ENCODE results near the gene EIF3B.

DNA sequence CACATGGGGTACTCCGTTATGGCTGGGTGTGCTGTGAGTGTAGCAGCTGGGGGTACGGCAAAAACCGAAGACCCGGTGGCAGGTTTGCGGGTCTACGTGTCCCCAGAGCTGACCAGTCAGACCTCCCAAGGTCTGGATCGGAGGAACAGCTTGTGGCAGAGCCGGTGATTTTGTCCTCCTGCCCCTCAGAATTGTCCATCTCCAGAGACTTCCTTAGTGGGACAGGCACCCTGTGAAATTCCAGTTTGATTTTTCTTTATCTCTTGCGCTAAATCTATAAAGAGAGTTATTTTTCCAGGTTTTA lies 1.0 kb downstream of the EIF3B start:
- TF ChIP-seq, protein P1, sequence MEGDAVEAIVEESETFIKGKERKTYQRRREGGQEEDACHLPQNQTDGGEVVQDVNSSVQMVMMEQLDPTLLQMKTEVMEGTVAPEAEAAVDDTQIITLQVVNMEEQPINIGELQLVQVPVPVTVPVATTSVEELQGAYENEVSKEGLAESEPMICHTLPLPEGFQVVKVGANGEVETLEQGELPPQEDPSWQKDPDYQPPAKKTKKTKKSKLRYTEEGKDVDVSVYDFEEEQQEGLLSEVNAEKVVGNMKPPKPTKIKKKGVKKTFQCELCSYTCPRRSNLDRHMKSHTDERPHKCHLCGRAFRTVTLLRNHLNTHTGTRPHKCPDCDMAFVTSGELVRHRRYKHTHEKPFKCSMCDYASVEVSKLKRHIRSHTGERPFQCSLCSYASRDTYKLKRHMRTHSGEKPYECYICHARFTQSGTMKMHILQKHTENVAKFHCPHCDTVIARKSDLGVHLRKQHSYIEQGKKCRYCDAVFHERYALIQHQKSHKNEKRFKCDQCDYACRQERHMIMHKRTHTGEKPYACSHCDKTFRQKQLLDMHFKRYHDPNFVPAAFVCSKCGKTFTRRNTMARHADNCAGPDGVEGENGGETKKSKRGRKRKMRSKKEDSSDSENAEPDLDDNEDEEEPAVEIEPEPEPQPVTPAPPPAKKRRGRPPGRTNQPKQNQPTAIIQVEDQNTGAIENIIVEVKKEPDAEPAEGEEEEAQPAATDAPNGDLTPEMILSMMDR (conservative IDR thresholded peaks at IDR 0.05; ENCODE audit: low read length), result no peak
- no peak for TF ChIP-seq EZH2phosphoT487 (IDR thresholded peaks at IDR 0.05; ENCODE audit: borderline replicate concordance, low read depth, low read length)

Measured in OCI-LY7 (cell line).